ENCODE data around the gene CDK11A.

Gene CDK11A

DNA sequence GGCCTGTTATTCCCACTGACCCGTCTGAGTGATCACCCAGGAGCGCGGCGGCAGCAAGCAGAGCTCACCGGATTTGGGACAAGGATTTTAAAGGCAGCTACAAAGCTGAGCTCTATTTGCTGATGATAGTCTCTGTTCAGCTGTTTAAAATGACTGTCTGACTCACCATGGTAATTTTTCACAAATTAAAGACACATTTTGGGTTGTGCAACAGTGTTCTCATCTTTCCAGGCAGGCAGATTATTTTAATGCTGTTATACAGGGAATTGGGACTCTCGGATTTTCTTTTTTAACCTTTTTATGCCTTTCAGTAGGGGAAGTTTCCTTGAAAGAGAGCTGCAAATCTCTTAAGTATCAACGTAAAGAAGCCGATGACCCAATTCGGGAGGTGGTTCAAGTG, 61.8 kb downstream of the CDK11A start:
- DNase-seq (ENCODE audit: low read depth) = peak; percentile 28

DNA sequence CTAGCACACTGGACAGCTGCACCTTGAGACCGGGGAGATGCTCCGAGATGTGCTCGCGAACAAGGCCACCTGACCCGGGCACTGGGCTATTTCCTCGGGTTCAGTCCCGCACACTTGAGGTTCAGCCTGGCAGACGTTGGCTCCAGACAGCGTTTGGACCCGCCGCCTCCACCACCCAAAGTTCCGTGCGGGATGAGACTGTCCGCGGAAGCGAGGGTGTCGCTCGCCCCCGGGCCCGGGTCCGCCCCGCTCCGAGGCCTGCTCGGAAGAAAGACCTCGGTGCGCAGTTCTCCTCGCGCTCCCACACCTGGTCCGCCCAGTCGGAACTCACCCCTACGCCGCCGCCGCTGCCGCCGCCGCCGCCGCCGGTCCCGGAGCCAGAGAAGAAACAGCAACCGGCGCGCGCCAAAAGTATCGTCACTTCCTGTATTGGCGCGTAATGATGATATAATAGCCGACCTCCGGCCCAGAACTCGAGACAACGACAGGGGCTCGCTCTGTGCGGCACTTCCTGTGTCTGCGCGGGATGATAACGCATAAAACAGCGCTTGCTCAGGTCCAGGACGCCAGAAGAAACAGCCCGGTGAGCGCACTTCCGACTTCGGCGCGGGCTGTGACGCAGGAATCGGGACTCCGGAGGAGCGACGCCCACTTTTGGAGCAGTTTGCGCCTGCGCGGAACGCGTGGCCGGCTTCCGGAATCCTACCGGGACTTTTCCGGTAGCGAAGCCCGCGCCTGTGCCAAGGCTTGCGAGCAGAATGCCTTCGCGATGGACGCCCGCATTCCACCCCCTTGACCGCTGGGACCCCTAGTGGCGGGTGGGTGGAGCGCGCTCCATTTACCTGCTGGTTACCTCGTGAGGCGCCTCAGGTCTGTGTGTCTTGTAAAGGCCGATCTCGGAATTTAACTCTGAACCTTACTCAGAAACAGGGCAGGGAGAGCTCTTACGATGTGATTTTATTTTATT, 65.3 kb downstream of the CDK11A start, which contains the start of gene CDK11B:
CDK11B (minus strand) TSS at position 422 of the 967 bp plus-strand sequence. CDS start 1,519 bp downstream, outside the sequence.
- peak; percentile 97 for DNase-seq (ENCODE audit: low read depth)

Measured in iris pigment epithelial cell (primary cell).